Left ventricle myocardium inferior (tissue), 1 donor: Measurements from ENCODE around the gene CSNK2A3. TPM values are rescaled to one million over a fixed set of nuclear protein-coding genes. Genes with fewer than 3 reads are reported as not detected.
"Not testable (repeated sequence)": the region's sequence is repeated elsewhere in the genome, so short reads cannot be mapped to it uniquely, and the experiment has no call there.

Source experiments
- DNase-seq: peaks from one replicate; pipeline ENCODE4 v3.0.0-alpha.2; 2020
- H3K27ac ChIP-seq: fragments of 200-600 bp; replicated peaks from 2 replicates; pipeline ENCODE4 v1.8.0; 2021
- H3K27me3 ChIP-seq: fragments of 200-600 bp; 2 replicates; pipeline ENCODE4 v1.8.0; 2021; ENCODE audit warnings: low read depth
- H3K36me3 ChIP-seq: fragments of 200-600 bp; 2 replicates; pipeline ENCODE4 v1.8.0; 2021
- H3K4me1 ChIP-seq: fragments of 200-600 bp; 2 replicates; pipeline ENCODE4 v1.8.0; 2021
- H3K4me3 ChIP-seq: fragments of 200-600 bp; 2 replicates; pipeline ENCODE4 v1.8.0; 2021; ENCODE audit warnings: mild to moderate bottlenecking, moderate library complexity
- H3K9me3 ChIP-seq: fragments of 200-600 bp; replicated peaks from 2 replicates; pipeline ENCODE4 v1.8.0; 2021
- CTCF ChIP-seq: fragments of 200-600 bp; IDR thresholded peaks from 2 replicates; pipeline ENCODE4 v1.8.0; 2021; ENCODE audit warnings: antibody characterized with exemption, mild to moderate bottlenecking, borderline replicate concordance
- intact Hi-C: fragments of 100-400 bp; cut with micrococcal nuclease; formaldehyde crosslinking; loops from one replicate; pipeline ENCODE4 v1.11.0; 2022
- long read RNA-seq: library from polyadenylated mRNA; unstranded; transcript quantifications from one replicate; pipeline ENCODE4 v2.0.0, GENCODE V29; 2021
- total RNA-seq: library from RNA; stranded (reverse); fragmentation: NEBNext Ultra II Directional; extraction: Animal tissue kit (Norgen Biotek cat#: 25700); gene quantifications from one replicate; pipeline ENCODE4 v1.2.1, GENCODE V29; 2021
- donor health status: DM: no; HTN: yes; CAD: no; lungs with severe emphysema.

The CSNK2A3 gene
- 1.4 TPM for total RNA-seq
- long read RNA-seq, partial matches to known transcripts, result 0 of 1 reads
- long read RNA-seq, other reads (novel, unspliced or antisense), result 0 of 1 reads

- DNase-seq, H3K27ac ChIP-seq, H3K27me3 ChIP-seq, intact Hi-C loops, H3K9me3 ChIP-seq, H3K36me3 ChIP-seq, H3K4me3 ChIP-seq: not testable (repeated sequence)
- peaks cover 37% of the 10 kb centered on the region for H3K4me1 ChIP-seq
Measured at GRCh38 chr11:11352878-11353277, at the start of gene CSNK2A3. CSNK2A3 (minus strand) TSS chr11:11353250; CDS start chr11:11353119, 131 bp downstream.

- Histone ChIP-seq H3K27me3 (no peaks in the 10 kb centered on the region), H3K27ac (no peak overlapping the region), H3K4me3 (no peak overlapping the region), H3K36me3 (no peaks in the 10 kb centered on the region), H3K4me1 (peaks cover 54% of the 10 kb centered on the region), H3K9me3 (no peaks in the 10 kb centered on the region)
- no peak for DNase-seq
- intact Hi-C loops, result no loop called here
- no peak for TF ChIP-seq CTCF
Measured at GRCh38 chr11:11401960-11402535, 49.0 kb upstream of the CSNK2A3 start.

GRCh38 chr11:11400635-11401232 is 47.7 kb upstream of the CSNK2A3 start:
- Histone ChIP-seq H3K4me1 (peaks cover 48% of the 10 kb centered on the region), H3K36me3 (no peaks in the 10 kb centered on the region), H3K27ac (no peak overlapping the region), H3K9me3 (no peaks in the 10 kb centered on the region), H3K4me3 (no peak overlapping the region), H3K27me3 (no peaks in the 10 kb centered on the region)
- intact Hi-C loops, result no loop called here
- TF ChIP-seq CTCF, result peak; percentile 36
- no peak for DNase-seq

GRCh38 chr11:11400121-11400520 is 47.1 kb upstream of the CSNK2A3 start:
- H3K27me3 ChIP-seq, result no peaks in the 10 kb centered on the region
- no peaks in the 10 kb centered on the region for H3K36me3 ChIP-seq
- no peak for DNase-seq
- H3K9me3 ChIP-seq, result no peaks in the 10 kb centered on the region
- no peak overlapping the region for H3K4me3 ChIP-seq
- H3K27ac ChIP-seq, result no peak overlapping the region
- intact Hi-C loops, result no loop called here
- H3K4me1 ChIP-seq, result peaks cover 42% of the 10 kb centered on the region
- no peak for TF ChIP-seq CTCF

- Histone ChIP-seq H3K27me3 (no peaks in the 10 kb centered on the region), H3K36me3 (no peaks in the 10 kb centered on the region), H3K27ac (no peak overlapping the region), H3K4me3 (no peak overlapping the region), H3K9me3 (no peaks in the 10 kb centered on the region), H3K4me1 (peaks cover 21% of the 10 kb centered on the region)
- intact Hi-C loops, result no loop called here
- no peak for TF ChIP-seq CTCF
- no peak for DNase-seq
Measured at GRCh38 chr11:11397781-11398180, 44.7 kb upstream of the CSNK2A3 start.

- H3K4me1 ChIP-seq, result peaks cover 25% of the 10 kb centered on the region
- intact Hi-C loops, result no loop called here
- no peaks in the 10 kb centered on the region for H3K9me3 ChIP-seq
- no peak for TF ChIP-seq CTCF
- DNase-seq, result no peak
- H3K4me3 ChIP-seq, result no peak overlapping the region
- no peaks in the 10 kb centered on the region for H3K36me3 ChIP-seq
- no peaks in the 10 kb centered on the region for H3K27me3 ChIP-seq
- H3K27ac ChIP-seq, result no peak overlapping the region
Measured at GRCh38 chr11:11397036-11397415, 44.0 kb upstream of the CSNK2A3 start.
